HG03108 (cell line): ENCODE measurements around the gene SLIT3.

Experiments
- ATAC-seq: cut with Tn5 transposase; IDR thresholded peaks from one replicate; pipeline ENCODE4 v1.9.1; 2021; ENCODE audit warnings: moderate library complexity; ENCODE audit not compliant: unreplicated experiment

SLIT3 gene

DNA sequence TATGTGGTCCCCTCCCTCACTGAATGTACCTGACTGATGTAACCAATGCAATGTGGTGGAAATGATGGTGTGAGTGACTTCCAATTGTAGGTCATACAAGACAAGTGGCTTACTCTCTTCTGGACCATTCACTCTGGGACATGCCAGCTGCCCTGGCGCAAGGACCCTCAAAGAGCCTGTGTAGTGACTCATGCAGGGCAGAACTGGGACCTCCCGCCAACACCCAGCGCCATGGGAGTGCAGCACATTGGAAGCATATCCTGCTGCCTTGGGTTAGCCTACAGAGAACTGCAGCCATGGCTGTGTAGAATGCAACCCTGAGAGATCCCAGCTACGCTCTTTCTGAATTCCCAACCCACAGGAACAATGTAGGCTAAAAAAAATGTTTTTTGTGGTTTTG, 631.8 kb downstream of the SLIT3 start:
- no peak for ATAC-seq

GRCh38 chr5:168668078-168668477, 632.9 kb downstream of the SLIT3 start:
- no peak for ATAC-seq

DNA sequence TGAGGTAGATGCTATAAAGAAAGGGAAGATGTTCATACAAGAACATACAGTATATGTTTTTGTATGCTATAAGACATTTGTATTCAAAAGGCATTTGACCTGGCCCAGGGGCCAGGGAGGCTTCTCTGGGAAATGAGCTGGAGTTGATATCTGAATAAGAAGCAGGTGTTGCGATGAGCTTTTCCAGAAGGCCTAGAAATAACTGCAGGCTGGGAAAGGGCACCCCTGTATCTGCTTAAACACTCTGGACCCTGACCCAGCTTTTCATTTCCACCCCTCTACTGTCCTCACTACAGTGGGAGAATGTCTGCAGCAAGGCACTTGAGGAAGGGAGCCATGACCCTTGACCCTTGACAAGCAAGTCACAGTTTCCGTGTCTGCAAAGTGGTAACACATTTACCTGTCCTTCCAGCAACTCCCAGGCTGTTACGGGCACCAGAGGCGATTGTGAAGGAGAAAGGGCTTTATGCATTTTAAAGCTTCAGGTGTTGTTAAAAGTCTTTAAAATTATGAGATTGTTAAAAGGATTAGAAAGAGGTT, 633.6 kb downstream of the SLIT3 start:
- no peak for ATAC-seq

- no peak for ATAC-seq
Measured at GRCh38 chr5:168666356-168666755, 634.6 kb downstream of the SLIT3 start.

DNA sequence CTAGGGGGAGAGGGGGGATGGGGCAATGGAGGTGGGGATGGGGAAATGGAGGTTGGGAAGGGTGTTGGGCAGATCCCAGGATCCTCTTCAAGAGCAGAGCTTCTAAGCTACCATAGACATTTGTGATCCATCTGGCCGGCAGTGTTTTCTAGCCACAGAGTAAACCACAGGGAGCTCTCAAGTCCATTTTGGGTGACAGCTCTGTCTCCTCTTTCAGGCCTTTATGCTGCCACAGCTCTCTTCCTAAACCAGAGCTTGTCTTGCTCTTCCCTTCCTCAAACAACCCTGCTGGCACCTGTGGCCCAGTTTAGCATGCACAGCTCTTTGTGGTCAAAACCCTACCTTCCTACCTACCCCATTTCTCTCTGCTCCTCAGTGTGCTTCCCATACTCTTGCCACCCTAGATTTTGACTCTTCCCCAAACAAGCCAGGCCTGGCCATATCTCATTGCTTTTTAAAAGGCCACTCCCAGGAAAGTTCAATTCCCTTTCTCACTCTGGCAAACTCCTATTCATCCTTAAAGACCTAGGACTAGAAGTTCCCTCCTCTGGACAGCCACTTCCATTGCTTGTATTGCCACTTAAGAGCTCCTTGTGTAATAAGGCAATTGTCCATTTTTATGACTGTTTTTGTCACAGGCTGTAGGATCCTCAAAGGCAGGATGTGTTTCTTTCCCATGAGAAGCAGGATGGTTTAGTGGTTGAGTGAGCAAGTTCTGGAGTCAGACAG, 637.5 kb downstream of the SLIT3 start:
- no peak for ATAC-seq

- ATAC-seq, result no peak
Measured at GRCh38 chr5:168661593-168662485, 639.1 kb downstream of the SLIT3 start.

GRCh38 chr5:168660691-168661090, 640.2 kb downstream of the SLIT3 start:
- ATAC-seq, result no peak

- ATAC-seq, result no peak
Measured at GRCh38 chr5:168659286-168659847, 641.6 kb downstream of the SLIT3 start.

GRCh38 chr5:168658394-168658793, 642.5 kb downstream of the SLIT3 start:
- no peak for ATAC-seq

- no peak for ATAC-seq
Measured at GRCh38 chr5:168656633-168657032, 644.3 kb downstream of the SLIT3 start.

DNA sequence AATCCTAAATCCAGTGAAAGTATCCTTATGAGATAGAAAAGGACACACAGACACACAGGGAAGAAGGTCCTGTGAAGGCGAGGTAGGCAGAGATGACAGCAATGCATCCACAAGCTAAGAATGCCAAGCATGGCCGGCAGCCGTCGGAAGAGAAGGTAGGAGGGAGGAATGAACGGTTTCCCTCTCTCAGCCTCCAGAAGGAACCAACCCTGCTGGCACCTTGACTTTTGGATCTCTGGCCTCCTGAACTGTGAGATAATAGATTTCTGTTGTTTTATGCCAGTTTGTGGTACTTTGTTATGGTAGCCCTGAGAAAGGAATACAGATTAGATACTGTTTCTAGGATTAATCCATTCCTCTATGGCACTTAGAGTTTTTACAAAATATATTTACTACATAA, 645.6 kb downstream of the SLIT3 start:
- ATAC-seq, result no peak

DNA sequence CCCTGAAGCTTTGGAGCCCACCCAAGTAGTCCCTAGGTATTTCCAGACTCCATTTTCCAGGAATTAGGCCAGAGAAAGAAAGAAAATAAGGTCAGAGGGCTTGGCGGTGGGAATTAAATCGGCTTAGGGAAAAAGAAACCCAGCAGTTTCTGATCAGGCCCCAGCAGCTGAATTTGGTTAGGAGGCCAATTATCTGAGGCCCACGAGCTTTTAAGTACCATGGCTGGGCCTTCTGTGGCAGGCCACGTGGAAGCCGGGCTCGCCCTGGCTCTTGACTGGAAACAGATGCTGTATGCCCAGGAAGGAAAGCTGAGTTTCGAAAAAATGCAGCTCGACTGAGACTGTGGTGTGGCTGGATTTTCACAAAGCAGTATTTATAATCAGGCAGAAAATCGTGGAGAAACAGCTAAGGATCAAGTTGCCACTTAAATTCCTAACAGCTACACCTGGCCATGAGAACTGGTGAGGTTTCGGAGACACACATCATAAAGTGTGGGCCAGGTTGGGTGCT, 646.7 kb downstream of the SLIT3 start:
- no peak for ATAC-seq

DNA sequence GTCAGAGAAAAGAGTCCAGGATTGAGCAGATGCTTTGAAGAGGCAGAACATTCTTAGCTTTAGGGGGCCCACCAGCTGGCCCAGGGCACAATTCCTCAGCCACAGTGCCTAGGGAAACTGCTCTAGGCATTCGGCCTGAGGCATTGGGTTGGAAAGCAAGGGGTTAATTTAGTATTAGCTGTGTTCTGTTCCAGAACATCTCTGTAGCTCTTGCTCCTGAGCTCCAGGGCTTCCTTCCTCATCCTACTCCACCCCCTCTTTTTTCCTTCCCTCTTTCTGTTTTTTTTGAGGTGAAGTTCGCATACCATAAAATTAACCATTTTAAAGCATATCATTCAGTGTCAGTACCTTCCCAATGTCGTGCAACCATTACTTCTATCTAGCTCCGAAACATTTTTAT, 647.3 kb downstream of the SLIT3 start:
- ATAC-seq, result no peak

DNA sequence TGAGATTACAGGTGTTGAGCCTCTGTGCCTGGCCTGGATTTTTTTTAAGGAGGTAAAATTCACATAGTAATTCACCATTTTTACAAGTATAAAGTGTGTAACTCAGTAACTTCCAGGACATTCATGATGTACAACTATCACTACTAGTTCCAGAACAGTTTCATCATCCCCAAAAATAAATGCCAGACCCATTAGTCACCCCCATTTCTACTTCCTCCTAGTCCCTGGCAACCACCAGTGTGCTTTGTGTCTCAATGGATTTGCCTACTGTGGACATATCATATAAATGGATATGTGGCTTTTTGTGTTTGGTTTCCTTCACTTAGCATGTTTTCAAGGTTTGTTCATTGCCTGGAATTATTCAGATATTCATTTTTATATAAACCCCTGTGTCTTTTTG, 649.3 kb downstream of the SLIT3 start:
- ATAC-seq, result no peak

DNA sequence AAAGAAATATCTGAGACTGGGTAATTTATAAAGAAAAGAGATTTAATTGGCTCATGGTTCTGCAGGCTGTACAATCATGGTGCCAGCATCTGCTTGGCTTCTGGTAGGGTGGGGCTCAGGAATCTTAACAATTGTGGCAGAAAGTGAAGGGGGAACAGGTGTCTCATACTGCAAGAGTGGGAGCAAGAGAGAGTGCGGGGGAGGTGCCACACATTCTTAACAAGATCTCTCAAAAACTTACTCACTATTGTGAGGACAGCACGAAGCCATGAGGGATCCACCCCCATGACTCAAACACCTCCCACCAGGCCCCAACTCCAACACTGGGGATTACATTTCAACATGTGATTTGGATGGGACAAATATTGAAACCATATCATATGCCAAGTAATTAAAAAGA, 651.6 kb downstream of the SLIT3 start:
- ATAC-seq, result no peak

DNA sequence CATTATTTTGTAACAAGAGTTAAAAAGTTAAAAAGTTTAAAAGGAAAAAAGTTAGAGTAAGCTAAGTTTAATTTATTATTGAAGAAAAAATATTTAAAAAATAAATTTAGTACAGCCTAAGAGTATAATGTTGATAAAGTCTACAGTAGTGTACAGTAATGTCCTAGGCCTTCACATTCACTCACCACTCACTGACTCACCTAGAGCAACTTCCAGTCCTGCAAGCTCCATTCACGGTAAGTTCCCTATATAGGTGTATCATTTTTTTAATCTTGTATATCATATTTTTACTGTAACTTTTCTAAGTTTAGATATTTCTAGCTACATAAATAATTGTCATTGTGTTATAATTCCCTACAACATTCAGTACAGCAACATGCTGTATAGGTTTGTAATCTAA, 652.4 kb downstream of the SLIT3 start:
- ATAC-seq, result no peak

GRCh38 chr5:168648016-168648415, 652.9 kb downstream of the SLIT3 start:
- ATAC-seq, result no peak

GRCh38 chr5:168647083-168647482, 653.9 kb downstream of the SLIT3 start:
- no peak for ATAC-seq

DNA sequence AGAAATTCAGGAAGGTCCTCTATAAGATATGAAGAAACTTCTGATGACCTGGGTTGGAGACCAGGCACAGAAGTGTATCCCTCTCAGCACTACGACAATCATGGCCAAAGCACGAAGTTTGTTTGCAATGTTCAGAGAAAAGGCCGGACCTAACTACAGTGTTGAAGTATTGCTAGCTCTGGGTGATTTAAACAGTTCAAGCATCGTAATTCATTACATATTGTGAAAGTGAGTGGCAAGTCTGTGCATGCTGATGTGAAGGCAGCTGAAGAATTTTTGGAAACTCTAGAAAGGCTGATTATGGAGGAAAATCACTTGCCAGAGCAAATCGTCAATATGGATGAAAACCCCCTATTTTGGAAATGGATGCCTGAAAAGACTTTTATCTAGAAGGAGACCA, 654.6 kb downstream of the SLIT3 start:
- no peak for ATAC-seq

DNA sequence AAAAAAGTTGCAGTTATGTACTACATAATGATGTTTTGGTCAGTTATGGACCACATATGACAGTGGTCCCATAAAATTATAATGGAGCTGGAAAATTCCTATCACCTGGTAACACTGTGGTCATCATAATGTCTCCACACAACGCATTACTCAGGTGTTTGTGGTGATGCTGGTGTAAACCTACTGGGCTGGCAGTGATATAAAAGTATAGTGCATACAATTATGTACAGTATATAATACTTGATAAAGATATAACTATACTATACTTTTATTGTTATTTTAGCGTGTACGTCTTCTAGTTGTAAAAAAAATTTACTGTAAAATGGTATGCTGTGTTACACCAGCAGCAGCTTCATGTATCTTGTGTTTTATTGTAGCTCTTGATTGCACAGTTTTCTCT, 655.7 kb downstream of the SLIT3 start:
- no peak for ATAC-seq

DNA sequence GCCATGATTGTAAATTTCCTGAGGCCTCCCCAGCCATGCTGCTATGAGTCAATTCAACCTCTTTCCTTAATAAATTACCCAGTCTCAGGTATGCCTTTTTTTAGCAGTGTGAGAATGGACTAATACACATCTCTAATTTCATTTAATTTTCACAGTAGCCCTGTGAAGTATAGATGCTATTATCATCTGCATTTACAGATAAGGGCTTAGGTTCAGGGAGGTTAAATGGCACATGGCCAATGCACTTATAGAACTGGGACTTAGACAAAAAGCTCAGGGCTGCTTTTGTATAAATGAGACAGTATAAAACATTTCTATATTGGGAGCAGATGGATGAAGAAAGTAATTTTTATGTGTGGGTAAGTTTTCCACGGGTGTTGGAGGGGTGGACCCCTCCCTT, 658.9 kb downstream of the SLIT3 start:
- no peak for ATAC-seq
